ENCODE measurements around the gene SH2D2A.

DNA sequence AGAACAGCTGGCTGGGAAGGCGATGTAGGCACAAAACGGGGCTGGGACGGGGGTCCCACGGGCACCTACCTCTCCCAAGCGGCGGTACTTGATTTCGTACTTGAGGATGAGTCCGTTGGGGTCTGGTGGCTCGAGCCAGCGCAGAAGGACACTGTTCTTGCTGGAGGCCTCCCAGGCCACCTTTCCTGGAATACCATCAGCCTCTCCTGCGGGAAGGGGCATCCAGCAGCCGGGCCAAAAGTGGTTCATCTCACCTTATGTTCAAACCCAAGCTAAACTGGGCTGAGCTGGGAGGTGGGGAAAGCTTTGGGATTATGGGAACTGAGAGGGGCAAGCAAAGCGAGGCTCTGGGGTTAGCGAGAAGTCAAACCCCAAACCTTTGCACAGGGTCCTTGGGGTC, 28.0 kb upstream of the SH2D2A start:
- TF ChIP-seq, protein P1, sequence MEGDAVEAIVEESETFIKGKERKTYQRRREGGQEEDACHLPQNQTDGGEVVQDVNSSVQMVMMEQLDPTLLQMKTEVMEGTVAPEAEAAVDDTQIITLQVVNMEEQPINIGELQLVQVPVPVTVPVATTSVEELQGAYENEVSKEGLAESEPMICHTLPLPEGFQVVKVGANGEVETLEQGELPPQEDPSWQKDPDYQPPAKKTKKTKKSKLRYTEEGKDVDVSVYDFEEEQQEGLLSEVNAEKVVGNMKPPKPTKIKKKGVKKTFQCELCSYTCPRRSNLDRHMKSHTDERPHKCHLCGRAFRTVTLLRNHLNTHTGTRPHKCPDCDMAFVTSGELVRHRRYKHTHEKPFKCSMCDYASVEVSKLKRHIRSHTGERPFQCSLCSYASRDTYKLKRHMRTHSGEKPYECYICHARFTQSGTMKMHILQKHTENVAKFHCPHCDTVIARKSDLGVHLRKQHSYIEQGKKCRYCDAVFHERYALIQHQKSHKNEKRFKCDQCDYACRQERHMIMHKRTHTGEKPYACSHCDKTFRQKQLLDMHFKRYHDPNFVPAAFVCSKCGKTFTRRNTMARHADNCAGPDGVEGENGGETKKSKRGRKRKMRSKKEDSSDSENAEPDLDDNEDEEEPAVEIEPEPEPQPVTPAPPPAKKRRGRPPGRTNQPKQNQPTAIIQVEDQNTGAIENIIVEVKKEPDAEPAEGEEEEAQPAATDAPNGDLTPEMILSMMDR (conservative IDR thresholded peaks at IDR 0.05): no peak
- no peak for TF ChIP-seq EZH2 (IDR thresholded peaks at IDR 0.05; ENCODE audit: low read depth)

Data from PC-9 (cell line).